H4 (cell line): ENCODE data around the gene NCBP3. TPM values are rescaled to one million over a fixed set of nuclear protein-coding genes. Genes with fewer than 3 reads are reported as not detected.

Experiments used
- DNase-seq: peaks from one replicate; pipeline ENCODE4 v3.0.0-alpha.2; 2015; ENCODE audit warnings: low spot score
- total RNA-seq: library from RNA; depleted of rRNA; stranded (reverse); fragments of >200 nt; shearing (Covaris generic); gene quantifications from 2 replicates; pipeline ENCODE4 v1.2.3, GENCODE V29; 2014; rRNA removed

Gene NCBP3
- total RNA-seq: 4.4 and 6.9 TPM in 2 replicates

GRCh38 chr17:3845621-3846436 is at the start of gene NCBP3:
NCBP3 (minus strand) TSS chr17:3846246; CDS start chr17:3846223, 23 bp downstream.
- DNase-seq: peak; percentile 71

- DNase-seq: no peak
These were observed 49.3 kb upstream of the NCBP3 start for GRCh38 chr17:3895354-3895753.

GRCh38 chr17:3894911-3895343 is 48.9 kb upstream of the NCBP3 start:
- peak; percentile 64 for DNase-seq

- DNase-seq: no peak
These were observed 48.1 kb upstream of the NCBP3 start for GRCh38 chr17:3894188-3894587.

- no peak for DNase-seq
These were observed 47.7 kb upstream of the NCBP3 start for GRCh38 chr17:3893720-3894116.

- peak; percentile 59 for DNase-seq
These were observed 47.1 kb upstream of the NCBP3 start, which contains the start of gene CAMKK1 for GRCh38 chr17:3893003-3893719. CAMKK1 (minus strand) TSS chr17:3893053; CDS start chr17:3885687, 7,366 bp downstream.

- DNase-seq: peak; percentile 71
These were observed 46.3 kb upstream of the NCBP3 start for GRCh38 chr17:3892095-3892998.

GRCh38 chr17:3891626-3892094 is 45.6 kb upstream of the NCBP3 start:
- DNase-seq: no peak

GRCh38 chr17:3890878-3891219 is 44.8 kb upstream of the NCBP3 start:
- no peak for DNase-seq

- DNase-seq: peak; percentile 88
These were observed 44.2 kb upstream of the NCBP3 start for GRCh38 chr17:3890082-3890877.

GRCh38 chr17:3889325-3890012 is 43.4 kb upstream of the NCBP3 start:
- no peak for DNase-seq

- DNase-seq: peak; percentile 69
These were observed 42.5 kb upstream of the NCBP3 start for GRCh38 chr17:3888343-3889171.

- no peak for DNase-seq
These were observed 41.8 kb upstream of the NCBP3 start for GRCh38 chr17:3887804-3888203.

- DNase-seq: no peak
These were observed 41.3 kb upstream of the NCBP3 start for GRCh38 chr17:3887394-3887793.

GRCh38 chr17:3886776-3887175 is 40.7 kb upstream of the NCBP3 start:
- DNase-seq: no peak

- no peak for DNase-seq
These were observed 39.9 kb upstream of the NCBP3 start for GRCh38 chr17:3885970-3886369.

GRCh38 chr17:3885271-3885670 is 39.2 kb upstream of the NCBP3 start:
- no peak for DNase-seq

GRCh38 chr17:3884188-3884587 is 38.1 kb upstream of the NCBP3 start:
- DNase-seq: no peak

- no peak for DNase-seq
These were observed 36.2 kb upstream of the NCBP3 start for GRCh38 chr17:3882276-3882675.
